Measurements from ENCODE around the gene IDH3A.

IDH3A gene

GRCh38 chr15:78104566-78105475 lies 44.3 kb upstream of the IDH3A start:
- Histone ChIP-seq H3K27ac (ENCODE audit: low read depth, low read length) (no peak overlapping the region), H3K4me3 (ENCODE audit: low read length) (no peak overlapping the region), H3K9me2 (replicated peaks; ENCODE audit: control insufficient read depth, low read length) (no peaks in the 10 kb centered on the region), H3K79me2 (ENCODE audit: control insufficient read depth, low read length) (no peaks in the 10 kb centered on the region), H3K36me3 (ENCODE audit: control insufficient read depth, low read length) (no peaks in the 10 kb centered on the region), H3K27me3 (ENCODE audit: control insufficient read depth, low read length) (no peaks in the 10 kb centered on the region), H3F3A (ENCODE audit: control insufficient read depth, insufficient read depth) (no peaks in the 10 kb centered on the region), H4K20me1 (ENCODE audit: control insufficient read depth, insufficient read depth, low read depth, low read length) (no peaks in the 10 kb centered on the region), H3K9me3 (ENCODE audit: control insufficient read depth, insufficient read depth, low read length) (no peaks in the 10 kb centered on the region), H3K4me1 (ENCODE audit: control insufficient read depth, low read length) (no peaks in the 10 kb centered on the region), H3K4me2 (ENCODE audit: low read length) (no peak overlapping the region)
- TF ChIP-seq CTCF (IDR thresholded peaks at IDR 0.05; ENCODE audit: low read depth, low read length, poor library complexity, severe bottlenecking), result no peak
- no peak for TF ChIP-seq EZH2phosphoT487 (IDR thresholded peaks at IDR 0.05; ENCODE audit: borderline replicate concordance, low read length)

GRCh38 chr15:78105476-78106241 lies 43.5 kb upstream of the IDH3A start:
- no peaks in the 10 kb centered on the region for H3K9me2 ChIP-seq (replicated peaks; ENCODE audit: control insufficient read depth, low read length)
- H3F3A ChIP-seq (ENCODE audit: control insufficient read depth, insufficient read depth), result no peaks in the 10 kb centered on the region
- H3K9me3 ChIP-seq (ENCODE audit: control insufficient read depth, insufficient read depth, low read length), result no peaks in the 10 kb centered on the region
- H3K4me1 ChIP-seq (ENCODE audit: control insufficient read depth, low read length), result no peaks in the 10 kb centered on the region
- H3K27me3 ChIP-seq (ENCODE audit: control insufficient read depth, low read length), result no peaks in the 10 kb centered on the region
- H3K79me2 ChIP-seq (ENCODE audit: control insufficient read depth, low read length), result no peaks in the 10 kb centered on the region
- TF ChIP-seq CTCF (IDR thresholded peaks at IDR 0.05; ENCODE audit: low read depth, low read length, poor library complexity, severe bottlenecking), result no peak
- no peak for TF ChIP-seq EZH2phosphoT487 (IDR thresholded peaks at IDR 0.05; ENCODE audit: borderline replicate concordance, low read length)
- H3K36me3 ChIP-seq (ENCODE audit: control insufficient read depth, low read length), result no peaks in the 10 kb centered on the region
- no peaks in the 10 kb centered on the region for H4K20me1 ChIP-seq (ENCODE audit: control insufficient read depth, insufficient read depth, low read depth, low read length)
- H3K4me3 ChIP-seq (ENCODE audit: low read length), result no peak overlapping the region
- no peak overlapping the region for H3K4me2 ChIP-seq (ENCODE audit: low read length)
- H3K27ac ChIP-seq (ENCODE audit: low read depth, low read length), result no peak overlapping the region

- no peaks in the 10 kb centered on the region for H3K27me3 ChIP-seq (ENCODE audit: control insufficient read depth, low read length)
- no peaks in the 10 kb centered on the region for H3K9me3 ChIP-seq (ENCODE audit: control insufficient read depth, insufficient read depth, low read length)
- H4K20me1 ChIP-seq (ENCODE audit: control insufficient read depth, insufficient read depth, low read depth, low read length), result no peaks in the 10 kb centered on the region
- H3K4me2 ChIP-seq (ENCODE audit: low read length), result no peak overlapping the region
- H3K79me2 ChIP-seq (ENCODE audit: control insufficient read depth, low read length), result no peaks in the 10 kb centered on the region
- H3F3A ChIP-seq (ENCODE audit: control insufficient read depth, insufficient read depth), result no peaks in the 10 kb centered on the region
- H3K27ac ChIP-seq (ENCODE audit: low read depth, low read length), result no peak overlapping the region
- H3K4me3 ChIP-seq (ENCODE audit: low read length), result no peak overlapping the region
- no peaks in the 10 kb centered on the region for H3K4me1 ChIP-seq (ENCODE audit: control insufficient read depth, low read length)
- no peak for TF ChIP-seq CTCF (IDR thresholded peaks at IDR 0.05; ENCODE audit: low read depth, low read length, poor library complexity, severe bottlenecking)
- TF ChIP-seq EZH2phosphoT487 (IDR thresholded peaks at IDR 0.05; ENCODE audit: borderline replicate concordance, low read length), result no peak
- no peaks in the 10 kb centered on the region for H3K9me2 ChIP-seq (replicated peaks; ENCODE audit: control insufficient read depth, low read length)
- H3K36me3 ChIP-seq (ENCODE audit: control insufficient read depth, low read length), result no peaks in the 10 kb centered on the region
Measured at GRCh38 chr15:78107471-78107870, 41.7 kb upstream of the IDH3A start.
